Subcutaneous adipose tissue (tissue), 4 donors: Measurements from ENCODE around the gene MYOD1. TPM values are rescaled to one million over a fixed set of nuclear protein-coding genes. Genes with fewer than 3 reads are reported as not detected.

Source experiments
- total RNA-seq, 4 donors: library from RNA; depleted of rRNA; stranded (reverse); fragments of >200 nt; gene quantifications; one replicate each; pipeline ENCODE4 v1.1.0, GENCODE V29; 2016
- TF ChIP-seq, protein P1 (sequence below): fragments of 450-650 bp; IDR thresholded peaks from one replicate; pipeline ENCODE4 v1.5.1; 2016; ENCODE audit warnings: low read depth, mild to moderate bottlenecking, control low read depth, antibody characterized with exemption, moderate library complexity

The MYOD1 gene
- total RNA-seq, 4 donors from 2014 or later: not detected

- TF ChIP-seq, protein P1, sequence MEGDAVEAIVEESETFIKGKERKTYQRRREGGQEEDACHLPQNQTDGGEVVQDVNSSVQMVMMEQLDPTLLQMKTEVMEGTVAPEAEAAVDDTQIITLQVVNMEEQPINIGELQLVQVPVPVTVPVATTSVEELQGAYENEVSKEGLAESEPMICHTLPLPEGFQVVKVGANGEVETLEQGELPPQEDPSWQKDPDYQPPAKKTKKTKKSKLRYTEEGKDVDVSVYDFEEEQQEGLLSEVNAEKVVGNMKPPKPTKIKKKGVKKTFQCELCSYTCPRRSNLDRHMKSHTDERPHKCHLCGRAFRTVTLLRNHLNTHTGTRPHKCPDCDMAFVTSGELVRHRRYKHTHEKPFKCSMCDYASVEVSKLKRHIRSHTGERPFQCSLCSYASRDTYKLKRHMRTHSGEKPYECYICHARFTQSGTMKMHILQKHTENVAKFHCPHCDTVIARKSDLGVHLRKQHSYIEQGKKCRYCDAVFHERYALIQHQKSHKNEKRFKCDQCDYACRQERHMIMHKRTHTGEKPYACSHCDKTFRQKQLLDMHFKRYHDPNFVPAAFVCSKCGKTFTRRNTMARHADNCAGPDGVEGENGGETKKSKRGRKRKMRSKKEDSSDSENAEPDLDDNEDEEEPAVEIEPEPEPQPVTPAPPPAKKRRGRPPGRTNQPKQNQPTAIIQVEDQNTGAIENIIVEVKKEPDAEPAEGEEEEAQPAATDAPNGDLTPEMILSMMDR: no peak
Observed at GRCh38 chr11:17703951-17704350, 15.4 kb upstream of the MYOD1 start.

DNA sequence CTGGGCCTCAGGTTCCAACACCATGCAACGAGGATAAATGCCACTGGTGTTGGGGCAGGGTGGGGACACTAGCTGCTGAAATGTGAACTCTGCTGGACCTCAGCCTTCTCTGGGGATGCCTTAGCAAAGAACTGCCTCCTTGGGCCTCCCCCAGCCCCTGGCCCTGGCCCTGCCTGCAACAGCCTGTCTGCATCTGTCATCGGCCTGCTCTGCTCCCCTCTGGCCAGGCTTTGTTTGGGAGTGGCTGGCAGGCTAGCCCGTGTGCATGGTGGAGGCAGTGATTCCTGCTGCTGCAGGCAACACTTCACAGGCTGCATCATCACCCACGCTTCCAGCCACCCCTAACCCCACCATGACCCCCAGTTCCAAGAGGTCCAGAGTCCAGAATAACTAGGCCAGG, 11.5 kb upstream of the MYOD1 start:
- TF ChIP-seq, protein P1: no peak

GRCh38 chr11:17711836-17712235, 7.5 kb upstream of the MYOD1 start:
- TF ChIP-seq, protein P1: no peak

GRCh38 chr11:17713851-17714250, 5.5 kb upstream of the MYOD1 start:
- TF ChIP-seq, protein P1: no peak

DNA sequence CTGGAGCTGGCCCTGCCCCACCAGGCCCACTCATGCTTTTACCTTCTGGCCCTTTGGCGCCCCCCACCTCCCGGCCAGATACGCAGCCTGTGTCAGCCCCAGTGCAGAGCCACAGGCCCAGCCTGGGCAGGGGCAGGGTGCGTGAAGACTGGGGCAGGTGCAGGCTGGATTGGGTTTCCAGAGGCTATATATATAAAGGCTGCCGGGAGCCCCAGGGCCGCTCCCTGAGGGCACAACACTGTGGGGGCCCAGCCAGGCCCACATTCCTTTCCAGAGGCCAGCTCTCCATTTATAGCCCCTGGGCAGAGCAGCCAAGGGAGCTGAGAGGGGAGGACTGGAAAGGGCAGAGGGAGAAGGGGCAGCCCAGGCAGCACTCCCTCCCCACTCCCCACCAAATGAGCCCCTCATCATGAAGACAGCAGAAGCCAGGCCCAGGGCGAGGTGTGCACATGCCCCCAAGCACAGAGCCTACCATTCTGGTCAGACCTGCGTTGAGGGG, 5.0 kb upstream of the MYOD1 start:
- TF ChIP-seq, protein P1: no peak

DNA sequence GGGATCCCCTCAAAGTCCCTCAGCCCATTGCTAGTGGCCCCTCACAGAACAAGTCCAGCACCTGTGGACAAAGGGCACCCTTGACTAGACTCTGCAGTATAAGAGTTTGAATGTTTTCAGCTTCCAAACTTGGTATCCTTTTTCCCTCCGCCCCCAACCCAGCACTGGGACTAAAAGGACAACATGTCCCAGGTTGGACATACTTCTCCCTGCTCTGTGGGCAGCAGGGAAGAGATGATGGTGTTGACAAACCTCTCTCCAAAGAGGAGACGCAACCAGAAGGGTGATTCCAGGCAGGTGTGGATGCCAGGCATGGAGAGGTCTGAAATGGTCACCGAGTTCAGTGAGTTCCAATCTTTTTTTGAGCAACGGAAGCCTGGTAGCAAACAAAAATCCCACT, 4.5 kb upstream of the MYOD1 start:
- TF ChIP-seq, protein P1: no peak

- TF ChIP-seq, protein P1: no peak
Observed at GRCh38 chr11:17716807-17717206, 2.6 kb upstream of the MYOD1 start.
